ENCODE measurements around the gene IRF3.

The IRF3 gene

GRCh38 chr19:49665036-49665350, 664 bp downstream of the IRF3 start:
- no peaks in the 10 kb centered on the region for H3K27me3 Mint-ChIP-seq (ENCODE audit: low read depth)
- H3K36me3 Mint-ChIP-seq (ENCODE audit: low read depth), result peaks cover 37% of the 10 kb centered on the region
- no peak for DNase-seq (ENCODE audit: low spot score)
- peaks cover 29% of the 10 kb centered on the region for H3K4me1 Mint-ChIP-seq (ENCODE audit: low read depth)
- H3K27ac Mint-ChIP-seq, result peak overlapping the region; percentile 96
- no peaks in the 10 kb centered on the region for H3K9me3 Mint-ChIP-seq
- peak overlapping the region; percentile 98 for H3K4me3 Mint-ChIP-seq

DNA sequence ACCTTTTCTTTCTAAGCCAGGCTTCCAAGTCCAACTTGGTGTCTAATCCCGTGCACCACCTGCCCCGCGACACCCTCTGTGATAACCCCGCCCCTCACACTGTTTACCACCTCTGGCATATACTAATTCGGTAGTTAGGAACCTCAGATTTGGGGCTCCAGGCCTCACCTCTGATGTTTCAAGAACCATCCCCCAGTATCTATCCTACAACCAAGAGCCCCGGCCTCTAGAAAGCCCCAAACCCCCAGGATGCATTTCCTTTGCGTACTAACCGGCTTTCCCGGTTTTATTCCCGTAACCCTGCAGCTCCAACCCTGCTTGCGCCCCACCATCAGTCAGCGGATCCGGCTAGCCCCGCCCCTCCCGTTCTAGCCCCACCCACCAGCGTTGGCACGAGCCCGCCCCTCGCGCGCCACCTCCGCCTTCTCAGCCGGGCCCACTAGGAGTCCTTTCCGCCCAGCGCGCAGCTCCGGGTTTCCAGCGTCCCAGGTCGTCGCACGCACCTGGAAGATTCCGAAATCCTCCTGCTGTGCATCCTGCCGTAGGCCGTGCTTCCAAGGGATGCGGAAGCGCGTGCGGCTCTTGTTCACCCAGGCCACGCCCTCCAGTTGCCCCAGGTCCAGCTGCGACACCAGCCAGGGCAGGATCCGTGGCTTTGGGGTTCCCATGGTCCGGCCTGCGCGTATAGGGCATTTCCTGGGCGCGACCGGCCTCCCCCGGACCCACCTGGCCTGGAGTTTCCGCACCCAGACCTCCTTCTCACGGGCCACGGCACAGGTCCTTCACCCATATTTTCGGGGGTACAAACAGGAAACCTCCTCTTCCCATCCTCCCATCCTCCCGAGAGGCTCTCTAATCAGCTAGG, 1.3 kb downstream of the IRF3 start:
- DNase-seq (ENCODE audit: low spot score), result peak; percentile 78
- H3K9me3 Mint-ChIP-seq, result no peaks in the 10 kb centered on the region
- H3K27ac Mint-ChIP-seq, result peak overlapping the region; percentile 96
- H3K4me3 Mint-ChIP-seq, result peak overlapping the region; percentile 98
- no peaks in the 10 kb centered on the region for H3K27me3 Mint-ChIP-seq (ENCODE audit: low read depth)
- H3K4me1 Mint-ChIP-seq (ENCODE audit: low read depth), result peaks cover 29% of the 10 kb centered on the region
- H3K36me3 Mint-ChIP-seq (ENCODE audit: low read depth), result peaks cover 38% of the 10 kb centered on the region

DNA sequence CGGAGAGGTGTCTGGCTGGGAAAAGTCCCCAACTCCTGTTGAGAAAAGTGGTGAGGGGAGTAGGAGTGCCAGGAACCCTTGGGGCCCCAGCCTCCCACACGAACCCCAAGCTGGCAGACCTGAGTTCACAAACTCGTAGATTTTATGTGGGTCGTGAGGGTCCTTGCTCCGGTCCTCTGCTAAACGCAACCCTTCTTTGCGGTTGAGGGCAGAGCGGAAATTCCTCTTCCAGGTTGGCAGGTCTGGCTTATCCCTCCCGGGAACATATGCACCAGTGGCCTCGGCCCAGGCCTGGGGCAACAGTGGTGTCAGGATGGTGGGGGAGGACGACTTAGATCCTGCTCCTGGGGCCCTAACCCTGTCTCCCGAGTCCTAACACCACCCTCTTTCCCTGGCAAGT, 2.4 kb downstream of the IRF3 start:
- peaks cover 40% of the 10 kb centered on the region for H3K36me3 Mint-ChIP-seq (ENCODE audit: low read depth)
- H3K4me1 Mint-ChIP-seq (ENCODE audit: low read depth), result peaks cover 29% of the 10 kb centered on the region
- H3K27ac Mint-ChIP-seq, result peak overlapping the region; percentile 96
- H3K27me3 Mint-ChIP-seq (ENCODE audit: low read depth), result no peaks in the 10 kb centered on the region
- peak overlapping the region; percentile 98 for H3K4me3 Mint-ChIP-seq
- H3K9me3 Mint-ChIP-seq, result no peaks in the 10 kb centered on the region
- no peak for DNase-seq (ENCODE audit: low spot score)

DNA sequence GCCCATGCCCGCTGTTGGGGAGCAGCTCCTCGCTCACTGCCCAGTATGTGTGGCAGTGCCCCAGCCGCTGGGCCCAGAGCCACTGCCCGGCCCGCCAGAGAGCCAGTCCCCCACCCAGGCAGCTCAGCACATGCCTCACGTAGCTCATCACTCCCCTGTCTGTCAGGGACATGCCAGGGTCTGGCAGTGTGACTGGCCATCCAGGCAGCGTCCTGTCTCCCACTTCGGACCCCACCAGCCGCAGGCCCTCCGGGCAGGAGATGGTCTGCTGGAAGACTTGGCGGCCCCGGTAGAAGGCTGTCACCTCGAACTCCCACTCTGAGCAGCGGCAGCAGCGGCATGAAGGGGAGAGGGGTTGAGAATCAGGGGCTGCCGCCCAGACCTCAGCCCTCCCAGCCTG, 3.6 kb downstream of the IRF3 start:
- no peak for DNase-seq (ENCODE audit: low spot score)
- Mint-ChIP-seq H3K4me3 (no peak overlapping the region), H3K9me3 (no peaks in the 10 kb centered on the region), H3K4me1 (ENCODE audit: low read depth) (peaks cover 22% of the 10 kb centered on the region), H3K27ac (no peak overlapping the region), H3K27me3 (ENCODE audit: low read depth) (no peaks in the 10 kb centered on the region), H3K36me3 (ENCODE audit: low read depth) (peaks cover 44% of the 10 kb centered on the region)

GRCh38 chr19:49660338-49660961, 5.2 kb downstream of the IRF3 start:
- Mint-ChIP-seq H3K4me3 (no peak overlapping the region), H3K4me1 (ENCODE audit: low read depth) (peaks cover 14% of the 10 kb centered on the region), H3K27me3 (ENCODE audit: low read depth) (no peaks in the 10 kb centered on the region)

DNA sequence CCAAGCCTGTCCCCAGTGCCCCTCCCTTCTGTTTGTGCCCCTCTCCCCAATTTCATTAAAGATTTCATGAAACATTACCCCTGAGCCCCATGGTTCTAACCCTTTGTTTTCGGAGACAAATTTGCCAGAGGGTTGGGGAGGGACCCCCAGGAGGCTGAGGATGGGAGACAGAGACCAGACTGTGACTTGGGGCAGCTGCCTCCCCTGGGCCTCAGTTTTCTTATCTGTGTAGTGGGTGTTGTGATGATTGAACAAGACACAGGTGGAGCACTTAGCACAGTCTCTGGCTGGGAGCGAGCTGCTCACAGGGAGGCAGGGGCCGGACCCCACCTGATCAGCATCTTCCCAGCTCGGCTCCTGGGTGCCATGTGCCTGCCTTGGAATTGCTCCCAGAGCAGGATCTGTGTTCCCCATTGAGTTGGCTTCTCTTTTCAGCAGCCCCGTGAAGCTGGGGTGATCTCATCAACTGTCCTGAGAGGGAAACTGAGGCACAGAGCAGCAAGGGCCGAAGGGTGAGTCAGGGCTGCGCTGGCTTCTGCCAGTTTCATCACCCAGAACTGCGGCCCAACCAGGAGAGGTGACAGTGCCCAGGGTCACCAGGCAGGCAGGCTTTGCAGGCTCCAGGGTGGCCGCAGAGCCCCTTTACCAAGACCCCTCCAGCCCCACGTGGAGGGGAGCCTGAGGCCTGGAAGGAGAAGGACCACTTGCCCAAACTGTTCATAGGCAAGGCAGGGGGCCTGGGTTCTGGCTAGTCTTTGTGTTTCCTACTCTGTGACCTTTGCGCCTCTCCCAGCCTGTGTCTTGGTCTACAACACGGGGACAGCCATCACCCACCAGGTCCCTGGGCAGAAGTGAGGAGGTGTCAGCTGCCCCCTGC, 6.9 kb downstream of the IRF3 start:
- DNase-seq (ENCODE audit: low spot score), result no peak
- H3K36me3 Mint-ChIP-seq (ENCODE audit: low read depth), result peaks cover 54% of the 10 kb centered on the region
- H3K9me3 Mint-ChIP-seq, result no peaks in the 10 kb centered on the region
- no peak overlapping the region for H3K4me3 Mint-ChIP-seq
- peaks cover 5% of the 10 kb centered on the region for H3K4me1 Mint-ChIP-seq (ENCODE audit: low read depth)
- no peak overlapping the region for H3K27ac Mint-ChIP-seq
- no peaks in the 10 kb centered on the region for H3K27me3 Mint-ChIP-seq (ENCODE audit: low read depth)

More at GRCh38 chr19:49660338-49660961, 5.2 kb downstream of the IRF3 start:
- peaks cover 54% of the 10 kb centered on the region for H3K36me3 Mint-ChIP-seq (ENCODE audit: low read depth)
- H3K27ac Mint-ChIP-seq, result no peak overlapping the region
- no peaks in the 10 kb centered on the region for H3K9me3 Mint-ChIP-seq
- no peak for DNase-seq (ENCODE audit: low spot score)

DNA sequence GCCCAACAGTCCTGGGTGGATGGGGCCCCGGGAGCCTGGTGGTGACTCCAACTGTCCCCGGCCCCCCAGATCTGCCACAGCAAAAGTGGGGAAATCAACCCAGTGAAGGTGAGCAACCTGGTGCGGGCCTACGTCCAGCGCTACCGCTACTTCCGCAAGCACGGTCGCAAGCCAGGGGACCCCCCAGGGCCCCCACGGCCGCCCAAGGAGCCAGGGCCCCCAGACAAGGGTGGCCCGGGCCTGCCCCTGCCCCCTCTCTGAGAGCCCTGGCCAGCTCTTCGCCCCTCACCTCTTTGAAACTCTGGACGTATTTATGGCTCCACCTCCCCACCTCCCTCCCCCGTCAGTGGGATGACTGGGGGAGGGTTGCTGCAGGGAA, 7.5 kb downstream of the IRF3 start:
- H3K4me1 Mint-ChIP-seq (ENCODE audit: low read depth), result no peaks in the 10 kb centered on the region
- no peak for DNase-seq (ENCODE audit: low spot score)
- no peak overlapping the region for H3K4me3 Mint-ChIP-seq
- no peaks in the 10 kb centered on the region for H3K27me3 Mint-ChIP-seq (ENCODE audit: low read depth)
- H3K36me3 Mint-ChIP-seq (ENCODE audit: low read depth), result peaks cover 54% of the 10 kb centered on the region
- no peaks in the 10 kb centered on the region for H3K9me3 Mint-ChIP-seq
- no peak overlapping the region for H3K27ac Mint-ChIP-seq

- H3K4me3 Mint-ChIP-seq, result no peak overlapping the region
- H3K9me3 Mint-ChIP-seq, result no peaks in the 10 kb centered on the region
- H3K27ac Mint-ChIP-seq, result no peak overlapping the region
- H3K4me1 Mint-ChIP-seq (ENCODE audit: low read depth), result no peaks in the 10 kb centered on the region
- DNase-seq (ENCODE audit: low spot score), result no peak
- H3K27me3 Mint-ChIP-seq (ENCODE audit: low read depth), result no peaks in the 10 kb centered on the region
- H3K36me3 Mint-ChIP-seq (ENCODE audit: low read depth), result peaks cover 51% of the 10 kb centered on the region
Observed at GRCh38 chr19:49657493-49658138, 8.0 kb downstream of the IRF3 start.

DNA sequence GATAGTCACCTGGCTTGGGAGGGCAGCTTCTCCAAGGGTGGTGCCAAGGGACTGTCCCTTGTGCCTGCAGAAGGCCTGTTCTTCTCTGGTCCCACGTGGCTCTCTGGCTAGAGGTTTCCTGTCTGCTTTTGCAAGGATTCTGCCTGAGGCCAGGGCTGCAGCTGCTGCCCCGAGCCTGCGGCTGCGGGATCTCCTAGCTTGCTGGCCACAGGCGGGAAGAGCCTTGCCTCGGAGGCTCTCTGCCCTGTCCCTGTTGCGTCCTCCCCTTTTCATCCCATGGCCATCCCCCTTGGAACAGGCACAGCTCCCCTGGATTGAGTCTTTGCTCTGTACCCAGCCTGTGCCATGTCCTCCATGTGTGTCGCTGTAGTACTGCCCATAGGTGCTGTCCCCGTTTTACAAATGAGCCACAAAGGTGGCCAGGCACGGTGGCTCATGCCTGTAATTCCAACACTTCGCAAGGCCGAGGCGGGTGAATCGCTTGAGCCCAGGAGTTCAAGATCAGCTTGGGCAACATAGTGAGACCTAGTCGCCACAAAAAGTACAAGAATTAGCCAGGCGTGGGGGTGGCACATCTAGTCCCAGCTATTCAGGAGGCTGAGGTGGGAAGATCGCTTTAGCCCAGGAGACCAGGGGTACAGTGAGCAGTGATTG, 9.1 kb downstream of the IRF3 start:
- DNase-seq (ENCODE audit: low spot score), result no peak
- Mint-ChIP-seq H3K9me3 (no peaks in the 10 kb centered on the region), H3K27ac (no peak overlapping the region), H3K36me3 (ENCODE audit: low read depth) (peaks cover 49% of the 10 kb centered on the region), H3K4me3 (no peak overlapping the region), H3K27me3 (ENCODE audit: low read depth) (no peaks in the 10 kb centered on the region), H3K4me1 (ENCODE audit: low read depth) (no peaks in the 10 kb centered on the region)

DNA sequence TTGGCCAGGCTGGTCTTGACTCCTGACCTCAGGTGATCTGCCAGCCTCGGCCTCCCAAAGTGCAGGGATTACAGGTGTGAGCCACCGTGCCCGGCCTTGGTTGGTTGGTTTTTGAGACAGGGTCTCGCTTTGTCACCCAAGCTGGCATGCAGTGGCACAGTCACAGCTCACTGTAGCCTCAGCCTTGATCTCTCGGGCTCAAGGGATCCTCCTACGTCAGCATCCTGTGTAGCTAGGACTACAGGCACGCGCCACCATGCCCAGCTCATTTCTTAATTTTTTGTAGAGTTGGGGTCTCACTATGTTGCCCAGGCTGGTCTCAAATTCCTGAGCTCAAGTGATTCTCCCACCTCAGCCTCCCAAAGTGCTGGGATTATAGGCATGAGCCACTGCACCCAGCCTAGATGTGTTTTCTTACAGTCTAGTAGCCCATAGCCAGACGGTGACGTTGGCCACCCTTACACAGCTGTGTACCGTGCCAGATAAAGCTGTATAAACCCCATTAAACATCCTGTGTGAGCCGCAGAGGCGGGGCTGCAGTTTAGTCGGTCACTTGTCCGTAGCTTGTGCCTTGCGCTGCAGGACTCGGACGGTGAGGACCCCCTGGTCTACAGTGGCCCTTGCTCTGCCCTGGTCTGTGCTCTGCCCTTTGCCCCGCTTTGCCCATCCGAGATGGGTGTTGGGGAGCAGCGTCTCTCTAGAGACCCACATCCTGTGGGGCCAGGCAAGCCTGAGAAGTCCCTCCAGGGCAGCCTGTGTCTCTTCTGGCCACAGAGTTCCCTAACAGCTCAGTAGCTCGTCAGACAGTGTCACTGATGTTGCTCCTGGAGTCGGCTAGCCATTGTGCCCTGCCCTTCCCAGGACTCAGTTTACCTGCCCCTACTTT, 9.8 kb downstream of the IRF3 start:
- no peak for DNase-seq (ENCODE audit: low spot score)
- Mint-ChIP-seq H3K27me3 (ENCODE audit: low read depth) (no peaks in the 10 kb centered on the region), H3K4me3 (no peak overlapping the region), H3K36me3 (ENCODE audit: low read depth) (peaks cover 51% of the 10 kb centered on the region), H3K9me3 (no peaks in the 10 kb centered on the region), H3K4me1 (ENCODE audit: low read depth) (no peaks in the 10 kb centered on the region), H3K27ac (no peak overlapping the region)

DNA sequence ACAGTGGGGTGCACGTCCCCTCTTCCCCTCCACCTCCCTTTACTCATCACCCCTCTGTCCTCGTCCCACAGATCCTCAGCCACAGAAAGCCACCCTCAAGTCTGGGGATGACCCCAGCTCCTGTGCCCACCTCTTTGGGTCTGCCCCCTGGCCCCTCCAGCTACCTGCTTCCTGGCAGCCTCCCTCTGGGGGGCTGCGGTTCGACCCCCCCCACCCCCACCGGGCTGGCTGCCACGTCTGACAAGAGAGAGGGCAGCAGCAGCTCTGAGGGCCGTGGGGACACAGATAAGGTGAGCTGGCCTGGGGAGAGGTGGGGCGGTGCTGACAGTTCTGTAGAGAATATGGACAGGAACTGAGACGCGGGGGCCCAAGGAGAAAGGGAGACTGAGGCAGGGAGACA, 11.1 kb downstream of the IRF3 start:
- H3K9me3 Mint-ChIP-seq, result no peaks in the 10 kb centered on the region
- H3K4me3 Mint-ChIP-seq, result no peak overlapping the region
- peaks cover 45% of the 10 kb centered on the region for H3K36me3 Mint-ChIP-seq (ENCODE audit: low read depth)

DNA sequence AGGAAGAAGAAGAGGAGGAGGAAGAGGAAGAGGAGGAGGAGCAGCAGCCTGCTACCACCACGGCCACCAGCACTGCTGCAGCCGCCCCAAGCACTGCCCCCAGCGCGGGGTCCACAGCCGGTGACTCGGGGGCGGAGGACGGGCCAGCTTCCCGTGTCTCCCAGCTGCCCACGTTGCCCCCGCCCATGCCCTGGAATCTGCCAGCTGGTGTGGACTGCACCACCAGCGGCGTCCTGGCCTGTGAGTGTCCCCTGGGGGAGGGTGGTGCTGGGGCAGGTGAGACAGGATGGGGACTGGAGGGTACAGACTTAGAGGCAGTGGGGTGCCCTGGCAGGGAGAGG, 12.2 kb downstream of the IRF3 start:
- H3K4me3 Mint-ChIP-seq, result no peak overlapping the region
- no peak overlapping the region for H3K27ac Mint-ChIP-seq
- no peaks in the 10 kb centered on the region for H3K9me3 Mint-ChIP-seq
- no peak for DNase-seq (ENCODE audit: low spot score)
- H3K36me3 Mint-ChIP-seq (ENCODE audit: low read depth), result peaks cover 40% of the 10 kb centered on the region
- H3K4me1 Mint-ChIP-seq (ENCODE audit: low read depth), result peaks cover 3% of the 10 kb centered on the region
- H3K27me3 Mint-ChIP-seq (ENCODE audit: low read depth), result no peaks in the 10 kb centered on the region

More for the DNA sequence above, 11.1 kb downstream of the IRF3 start:
- Mint-ChIP-seq H3K4me1 (ENCODE audit: low read depth) (no peaks in the 10 kb centered on the region), H3K27me3 (ENCODE audit: low read depth) (no peaks in the 10 kb centered on the region), H3K27ac (no peak overlapping the region)
- no peak for DNase-seq (ENCODE audit: low spot score)
